Measurements from ENCODE around the gene MOAP1. TPM values are rescaled to one million over a fixed set of nuclear protein-coding genes. Genes with fewer than 3 reads are reported as not detected.
"Not testable (repeated sequence)": the region's sequence is repeated elsewhere in the genome, so short reads cannot be mapped to it uniquely, and the experiment has no call there.

MOAP1 gene
- total RNA-seq = 10 to 100 TPM; 29.0 to 35.9 (median 31.1) TPM

GRCh38 chr14:93184391-93185348 is at the start of gene MOAP1, which contains the start of gene LYSET:
TSS of gene MOAP1 (minus strand) at chr14:93184897. CDS start at chr14:93184242, 655 bp downstream.
TSS of gene LYSET (plus strand) at chr14:93185317. CDS start at chr14:93185406, 89 bp downstream.
- TF ChIP-seq POLR2AphosphoS5 (IDR thresholded peaks at IDR 0.05) (peak; percentile 46 to 74 (median 69)), POLR2A (IDR thresholded peaks at IDR 0.05) (no peak), CTCF (IDR thresholded peaks at IDR 0.05) (peak in 1 of 3 donors; percentile 24)
- peak within 1 kb of the TSS; percentile 92 to 98 for H3K27ac ChIP-seq
- H3K4me3 ChIP-seq = peak within 1 kb of the TSS; percentile 92 to 97 (median 96)
- H3K9me3 ChIP-seq = no peaks in the 10 kb centered on the region
- H3K4me1 ChIP-seq = peaks cover 0 to 20% of the 10 kb centered on the region in 2 donors
- intact Hi-C loops (cut with DNase I; ENCODE audit: low total_unique reads) = no loop called here
- H3K36me3 ChIP-seq = no peaks in the 10 kb centered on the region
- peak; percentile 81 to 86 for DNase-seq (ENCODE audit: low spot score in 2 of 2)
- no peaks in the 10 kb centered on the region for H3K27me3 ChIP-seq

- H3K27me3 ChIP-seq; H3K27ac ChIP-seq; DNase-seq (ENCODE audit: low spot score in 2 of 2); H3K36me3 ChIP-seq; intact Hi-C loops (cut with DNase I; ENCODE audit: low total_unique reads); H3K4me3 ChIP-seq; H3K4me1 ChIP-seq; H3K9me3 ChIP-seq: not testable (repeated sequence)
Measured at GRCh38 chr14:93233078-93233477, 48.4 kb upstream of the MOAP1 start.

- H3K27me3 ChIP-seq = no peaks in the 10 kb centered on the region
- intact Hi-C loops (cut with DNase I; ENCODE audit: low total_unique reads) = no loop called here
- H3K9me3 ChIP-seq = no peaks in the 10 kb centered on the region
- peak overlapping the region in 2 of 3 donors; percentile 42 to 71 for H3K4me3 ChIP-seq
- no peaks in the 10 kb centered on the region for H3K36me3 ChIP-seq
- DNase-seq (ENCODE audit: low spot score in 2 of 2) = no peak
- no peak for TF ChIP-seq POLR2A (IDR thresholded peaks at IDR 0.05)
- H3K4me1 ChIP-seq = no peaks in the 10 kb centered on the region
- H3K27ac ChIP-seq = no peak overlapping the region
Measured at GRCh38 chr14:93232159-93232558, 47.5 kb upstream of the MOAP1 start.

- TF ChIP-seq CTCF (IDR thresholded peaks at IDR 0.05) (no peak), POLR2A (IDR thresholded peaks at IDR 0.05) (no peak), POLR2AphosphoS5 (IDR thresholded peaks at IDR 0.05) (no peak)
- H3K9me3 ChIP-seq = no peaks in the 10 kb centered on the region
- H3K27me3 ChIP-seq = no peaks in the 10 kb centered on the region
- DNase-seq (ENCODE audit: low spot score in 2 of 2) = no peak
- no peak overlapping the region for H3K27ac ChIP-seq
- no peaks in the 10 kb centered on the region for H3K4me1 ChIP-seq
- H3K36me3 ChIP-seq = no peaks in the 10 kb centered on the region
- peak overlapping the region; percentile 36 to 71 (median 42) for H3K4me3 ChIP-seq
- intact Hi-C loops (cut with DNase I; ENCODE audit: low total_unique reads) = no loop called here
Measured at GRCh38 chr14:93231129-93231979, 46.7 kb upstream of the MOAP1 start.

- intact Hi-C loops (cut with DNase I; ENCODE audit: low total_unique reads) = no loop called here
- Histone ChIP-seq H3K27ac (no peak overlapping the region), H3K4me1 (no peaks in the 10 kb centered on the region), H3K27me3 (no peaks in the 10 kb centered on the region), H3K4me3 (peak overlapping the region in 2 of 3 donors; percentile 42 to 71), H3K36me3 (no peaks in the 10 kb centered on the region), H3K9me3 (no peaks in the 10 kb centered on the region)
- no peak for TF ChIP-seq CTCF (IDR thresholded peaks at IDR 0.05)
- TF ChIP-seq POLR2A (IDR thresholded peaks at IDR 0.05) = no peak
- TF ChIP-seq POLR2AphosphoS5 (IDR thresholded peaks at IDR 0.05) = no peak
- no peak for DNase-seq (ENCODE audit: low spot score in 2 of 2)
Measured at GRCh38 chr14:93230539-93230938, 45.8 kb upstream of the MOAP1 start.

Measured in breast epithelium (tissue), 4 donors.